Upper lobe of right lung (tissue), 1 donor: ENCODE data around the gene FAM78B. TPM values are rescaled to one million over a fixed set of nuclear protein-coding genes. Genes with fewer than 3 reads are reported as not detected.
A peak's percentile ranks its signal among the peaks of the same experiment; 100 is the strongest.

ENCODE experiments used
- ATAC-seq: fragments of 200-7000 bp; cut with Tn5 transposase; one replicate; pipeline ENCODE4 v1.9.1; 2020; ENCODE audit warnings: mild to moderate bottlenecking, moderate library complexity
- DNase-seq: peaks from one replicate; pipeline ENCODE4 v3.0.0-alpha.2; 2020
- H3K27ac ChIP-seq: fragments of 200-600 bp; one replicate; pipeline ENCODE4 v1.8.0; 2022
- H3K27me3 ChIP-seq: fragments of 200-600 bp; one replicate; pipeline ENCODE4 v1.8.0; 2022; ENCODE audit warnings: mild to moderate bottlenecking
- H3K36me3 ChIP-seq: fragments of 200-600 bp; one replicate; pipeline ENCODE4 v1.8.0; 2022
- H3K4me1 ChIP-seq: fragments of 200-600 bp; one replicate; pipeline ENCODE4 v1.8.0; 2022
- H3K4me3 ChIP-seq: fragments of 200-600 bp; one replicate; pipeline ENCODE4 v1.8.0; 2022; ENCODE audit warnings: mild to moderate bottlenecking
- H3K9me3 ChIP-seq: fragments of 200-600 bp; one replicate; pipeline ENCODE4 v1.8.0; 2022
- CTCF ChIP-seq: fragments of 200-600 bp; IDR thresholded peaks from one replicate; pipeline ENCODE4 v1.8.0; 2022; ENCODE audit warnings: antibody characterized with exemption
- intact Hi-C: fragments of 100-400 bp; cut with DNase I; formaldehyde crosslinking; loops from one replicate; pipeline ENCODE4 v1.11.0; 2022
- long read RNA-seq: library from polyadenylated mRNA; unstranded; transcript quantifications from one replicate; pipeline ENCODE4 v2.0.0, GENCODE V29; 2021
- total RNA-seq: library from RNA; stranded (reverse); fragmentation: NEBNext Ultra II Directional; extraction: Animal tissue kit (Norgen Biotek cat#: 25700); gene quantifications from one replicate; pipeline ENCODE4 v1.2.1, GENCODE V29; 2021
- donor health status: DM: no; HTN: yes; CAD: no; lungs with severe emphysema.

Gene FAM78B
- total RNA-seq, result 1.2 TPM
- long read RNA-seq, result 0 reads

GRCh38 chr1:166166698-166167571 lies at the start of gene FAM78B:
TSS of gene FAM78B (minus strand) at chr1:166167001. CDS start at chr1:166166248, 753 bp downstream.
- ATAC-seq, result peak; percentile 94
- peak within 1 kb of the TSS; percentile 61 for H3K4me3 ChIP-seq
- no peaks in the 10 kb centered on the region for H3K27me3 ChIP-seq
- H3K4me1 ChIP-seq, result peaks cover 14% of the 10 kb centered on the region
- H3K27ac ChIP-seq, result no peak within 1 kb of the TSS
- intact Hi-C loops, result no loop called here
- peak; percentile 86 for DNase-seq
- TF ChIP-seq CTCF, result no peak
- H3K36me3 ChIP-seq, result no peaks in the 10 kb centered on the region
- no peaks in the 10 kb centered on the region for H3K9me3 ChIP-seq

GRCh38 chr1:166202546-166202945 lies 35.7 kb upstream of the FAM78B start:
- Histone ChIP-seq H3K9me3 (no peaks in the 10 kb centered on the region), H3K36me3 (no peaks in the 10 kb centered on the region), H3K27ac (no peak overlapping the region), H3K27me3 (no peaks in the 10 kb centered on the region), H3K4me3 (no peak overlapping the region), H3K4me1 (no peaks in the 10 kb centered on the region)
- TF ChIP-seq CTCF, result no peak
- intact Hi-C loops, result no loop called here
- ATAC-seq (no peak), DNase-seq (no peak)

DNA sequence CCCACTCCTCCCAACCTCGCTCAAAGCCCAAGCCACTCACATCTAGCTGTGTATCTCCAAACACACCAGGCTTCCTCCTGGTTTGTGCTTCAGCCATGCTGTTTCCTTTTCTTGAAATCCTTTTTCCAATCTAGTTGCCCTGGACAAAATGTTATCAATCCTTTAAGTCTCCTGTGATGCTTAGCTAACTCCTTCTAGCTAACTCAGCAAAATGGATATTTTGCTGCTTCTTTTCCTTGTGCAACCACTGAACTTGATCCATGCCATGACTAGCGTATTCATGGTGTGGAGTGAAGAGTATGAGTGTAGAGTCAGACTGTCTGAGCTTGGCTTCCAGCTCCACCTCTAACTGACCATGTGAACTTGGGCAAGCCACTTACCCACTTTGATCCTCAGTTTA lies 33.9 kb upstream of the FAM78B start:
- no peak for ATAC-seq
- no peak overlapping the region for H3K27ac ChIP-seq
- no peaks in the 10 kb centered on the region for H3K4me1 ChIP-seq
- no peak for TF ChIP-seq CTCF
- no peak overlapping the region for H3K4me3 ChIP-seq
- DNase-seq, result no peak
- H3K9me3 ChIP-seq, result no peaks in the 10 kb centered on the region
- H3K27me3 ChIP-seq, result no peaks in the 10 kb centered on the region
- no peaks in the 10 kb centered on the region for H3K36me3 ChIP-seq
- intact Hi-C loops, result no loop called here

- no peak for ATAC-seq
- H3K4me3 ChIP-seq, result no peak overlapping the region
- H3K27ac ChIP-seq, result no peak overlapping the region
- TF ChIP-seq CTCF, result no peak
- H3K9me3 ChIP-seq, result no peaks in the 10 kb centered on the region
- no peaks in the 10 kb centered on the region for H3K4me1 ChIP-seq
- intact Hi-C loops, result no loop called here
- H3K36me3 ChIP-seq, result no peaks in the 10 kb centered on the region
- H3K27me3 ChIP-seq, result no peaks in the 10 kb centered on the region
- no peak for DNase-seq
Measured at GRCh38 chr1:166197597-166197996, 30.8 kb upstream of the FAM78B start.

DNA sequence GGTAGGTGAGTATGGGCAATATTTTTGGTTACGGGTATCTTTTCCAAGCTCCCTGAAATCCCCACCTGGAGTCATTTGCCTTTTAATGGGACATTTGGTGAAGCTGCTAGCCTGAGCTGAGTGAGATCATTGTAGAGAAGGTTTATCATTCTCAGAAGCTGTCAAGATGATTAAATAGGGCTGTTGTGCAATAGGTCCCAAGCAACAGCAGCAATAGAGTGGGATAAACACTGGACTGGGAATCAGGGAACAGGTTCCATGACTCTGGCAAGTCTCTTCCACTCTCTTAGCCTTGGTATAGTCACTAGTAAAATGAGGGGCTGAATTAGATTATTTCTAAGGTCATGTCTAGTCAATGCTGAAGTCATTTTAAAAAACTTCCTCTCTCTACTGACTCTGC lies 30.3 kb upstream of the FAM78B start:
- intact Hi-C loops, result no loop called here
- Histone ChIP-seq H3K4me1 (no peaks in the 10 kb centered on the region), H3K4me3 (no peak overlapping the region), H3K27ac (no peak overlapping the region), H3K9me3 (no peaks in the 10 kb centered on the region), H3K27me3 (no peaks in the 10 kb centered on the region), H3K36me3 (no peaks in the 10 kb centered on the region)
- ATAC-seq (no peak), DNase-seq (no peak)
- no peak for TF ChIP-seq CTCF
